Skeletal muscle satellite cell (primary cell): ENCODE results near the gene SLC6A17.

Source experiments
- H3K27me3 ChIP-seq: 2 replicates; pipeline ENCODE4 v1.7.0; 2013; ENCODE audit warnings: low read length; ENCODE audit not compliant: control insufficient read depth, insufficient read depth
- H3K36me3 ChIP-seq: 2 replicates; pipeline ENCODE4 v1.7.0; 2013; ENCODE audit warnings: mild to moderate bottlenecking, control low read depth, low read length; ENCODE audit not compliant: insufficient read depth
- H3K4me1 ChIP-seq: 2 replicates; pipeline ENCODE4 v1.7.0; 2013; ENCODE audit warnings: low read length; ENCODE audit not compliant: control insufficient read depth, insufficient read depth
- H3K4me2 ChIP-seq: 2 replicates; pipeline ENCODE4 v1.7.0; 2013; ENCODE audit warnings: mild to moderate bottlenecking, low read length
- H3K4me3 ChIP-seq: 2 replicates; pipeline ENCODE4 v1.7.0; 2013; ENCODE audit warnings: low read length
- H3K9ac ChIP-seq: 2 replicates; pipeline ENCODE4 v1.7.0; 2013; ENCODE audit warnings: mild to moderate bottlenecking, low read depth, low read length, moderate library complexity
- H3K9me3 ChIP-seq: replicated peaks from 2 replicates; pipeline ENCODE4 v1.7.0; 2013; ENCODE audit warnings: mild to moderate bottlenecking, control low read depth, low read length

The SLC6A17 gene

DNA sequence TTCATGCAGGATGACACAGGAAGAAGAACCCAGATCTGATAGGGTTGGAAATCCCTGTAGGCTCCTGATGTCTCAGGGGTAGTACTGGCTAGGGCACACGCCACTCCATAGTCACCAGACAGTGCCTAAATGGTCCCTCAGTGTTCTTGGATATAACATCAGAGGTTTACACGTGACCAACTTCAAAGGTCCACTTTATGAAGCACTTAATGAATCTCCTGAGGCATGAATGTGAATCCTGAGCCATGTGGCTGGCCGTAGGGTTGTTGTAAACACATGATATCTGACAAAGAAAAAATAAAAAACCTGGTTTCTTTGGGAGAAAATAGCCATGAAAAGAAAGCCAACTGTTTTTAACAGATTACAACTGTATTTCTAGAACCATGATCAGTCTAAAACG lies 27.5 kb downstream of the SLC6A17 start:
- peaks cover 23% of the 10 kb centered on the region for H3K27me3 ChIP-seq
- H3K4me2 ChIP-seq = no peak overlapping the region
- no peak overlapping the region for H3K4me3 ChIP-seq

DNA sequence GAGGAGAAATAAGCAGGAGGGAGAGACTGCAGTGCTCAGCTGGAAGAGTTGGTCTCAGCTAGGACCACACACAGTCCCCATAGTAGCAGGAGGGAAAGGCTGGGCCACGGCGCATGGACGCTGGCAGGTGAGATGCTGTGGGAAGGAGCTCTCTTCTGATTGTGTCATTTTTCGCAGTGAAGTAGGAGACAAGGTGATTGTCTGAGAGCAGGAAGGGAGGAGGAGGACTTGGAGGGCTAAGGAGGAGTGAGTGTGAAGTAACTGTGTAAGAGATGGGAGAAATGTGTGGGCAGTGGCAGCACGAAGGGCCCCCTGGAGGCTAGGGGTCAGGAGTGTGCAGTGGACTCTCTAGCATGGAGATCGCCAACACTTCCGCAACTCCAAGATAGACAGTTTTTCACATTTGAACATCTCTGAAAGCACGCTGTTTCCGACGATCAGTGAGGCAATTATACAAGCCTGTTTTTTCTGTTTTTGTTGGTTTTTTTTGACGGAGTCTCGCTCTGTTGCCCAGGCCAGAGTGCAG lies 33.4 kb downstream of the SLC6A17 start:
- Histone ChIP-seq H3K4me1 (peaks cover 18% of the 10 kb centered on the region), H3K4me2 (no peak overlapping the region), H3K36me3 (no peaks in the 10 kb centered on the region), H3K27me3 (peaks cover 32% of the 10 kb centered on the region), H3K9ac (no peak overlapping the region), H3K9me3 (no peaks in the 10 kb centered on the region), H3K4me3 (no peak overlapping the region)

More for the DNA sequence above, 27.5 kb downstream of the SLC6A17 start:
- Histone ChIP-seq H3K36me3 (no peaks in the 10 kb centered on the region), H3K4me1 (no peaks in the 10 kb centered on the region), H3K9ac (no peak overlapping the region), H3K9me3 (no peaks in the 10 kb centered on the region)

GRCh38 chr1:110184446-110184845 lies 34.2 kb downstream of the SLC6A17 start:
- Histone ChIP-seq H3K9ac (no peak overlapping the region), H3K4me1 (peaks cover 20% of the 10 kb centered on the region), H3K4me3 (no peak overlapping the region), H3K27me3 (peaks cover 32% of the 10 kb centered on the region), H3K36me3 (no peaks in the 10 kb centered on the region), H3K9me3 (no peaks in the 10 kb centered on the region), H3K4me2 (no peak overlapping the region)

DNA sequence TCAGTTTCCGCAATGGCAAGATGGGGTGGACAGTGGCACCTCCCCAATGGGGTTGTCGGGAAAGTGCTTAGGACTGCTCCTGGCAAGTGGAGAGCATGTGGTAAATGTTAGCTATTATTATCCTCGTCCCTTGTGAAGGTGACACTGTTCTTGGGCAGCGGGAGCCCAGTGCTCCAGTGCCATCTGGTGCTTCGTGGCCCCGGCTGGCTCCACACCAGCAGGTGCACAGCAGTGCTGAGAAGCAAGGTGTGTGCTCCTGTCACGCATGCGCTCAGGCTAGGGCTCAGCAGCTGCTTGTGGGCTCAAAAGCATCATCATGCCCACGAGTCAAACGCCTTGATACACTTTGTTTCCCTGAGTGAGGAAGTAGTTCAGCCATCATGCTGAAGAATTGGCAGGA lies 34.9 kb downstream of the SLC6A17 start:
- Histone ChIP-seq H3K36me3 (no peaks in the 10 kb centered on the region), H3K4me2 (no peak overlapping the region), H3K4me3 (no peak overlapping the region), H3K9ac (no peak overlapping the region), H3K9me3 (no peaks in the 10 kb centered on the region), H3K4me1 (peaks cover 20% of the 10 kb centered on the region), H3K27me3 (peaks cover 32% of the 10 kb centered on the region)

DNA sequence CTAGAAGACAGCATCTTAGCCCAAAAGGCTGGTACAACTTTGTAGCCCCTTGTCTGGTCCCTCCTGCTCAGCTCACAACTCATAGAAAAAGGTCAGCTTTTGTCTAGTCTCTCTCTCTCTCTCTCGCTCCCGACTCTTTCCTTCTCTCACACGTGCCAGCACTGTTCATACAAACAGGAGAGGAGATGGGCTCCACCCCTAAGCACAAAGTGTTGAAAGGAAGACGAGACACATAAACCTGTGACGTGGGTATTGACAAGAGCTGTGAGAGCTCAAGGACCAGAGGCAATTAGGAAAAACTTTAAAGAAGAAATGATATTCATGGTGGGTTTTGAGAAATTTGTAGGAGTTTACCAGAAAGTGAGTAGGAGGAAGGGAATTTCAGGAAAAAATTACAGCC lies 36.3 kb downstream of the SLC6A17 start:
- peaks cover 20% of the 10 kb centered on the region for H3K4me1 ChIP-seq
- no peak overlapping the region for H3K4me3 ChIP-seq
- H3K4me2 ChIP-seq = no peak overlapping the region
- H3K9ac ChIP-seq = no peak overlapping the region
- no peaks in the 10 kb centered on the region for H3K9me3 ChIP-seq
- H3K36me3 ChIP-seq = no peaks in the 10 kb centered on the region
- peaks cover 27% of the 10 kb centered on the region for H3K27me3 ChIP-seq

DNA sequence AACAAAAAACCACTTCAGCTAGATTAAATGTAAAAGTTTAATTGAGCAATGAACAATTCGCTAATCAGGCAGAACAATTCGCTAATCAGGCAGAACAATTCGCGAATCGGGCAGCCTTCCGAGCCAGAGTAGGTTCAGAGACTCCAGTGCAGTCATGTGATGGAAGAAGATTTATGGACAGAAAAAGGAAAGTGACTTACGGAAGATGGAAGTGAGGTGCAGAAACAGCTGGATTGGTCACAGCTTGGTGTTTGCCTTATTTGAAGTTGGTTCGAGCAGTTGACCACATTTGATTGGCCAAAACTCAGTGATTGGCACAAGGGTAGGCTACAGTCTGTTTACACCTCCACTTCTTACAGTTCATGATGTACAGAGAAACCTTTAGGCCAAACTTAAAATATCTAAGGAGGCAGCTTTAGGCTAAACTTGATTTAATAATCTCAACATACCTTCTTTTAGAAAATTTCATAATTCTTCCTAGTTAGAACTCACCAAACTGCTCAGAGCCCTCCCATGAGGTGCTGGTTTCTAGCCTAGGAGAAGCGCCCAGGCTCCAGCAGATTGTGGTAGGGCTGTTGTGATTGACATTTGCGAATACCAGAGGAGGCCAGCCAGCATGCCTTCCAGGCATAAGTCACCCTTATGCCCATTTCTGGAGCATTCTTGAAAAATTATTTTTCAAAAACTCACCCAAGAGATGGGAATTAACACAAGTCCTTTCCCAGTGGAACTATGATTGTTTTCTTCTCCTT lies 37.0 kb downstream of the SLC6A17 start:
- H3K4me1 ChIP-seq = peaks cover 20% of the 10 kb centered on the region
- no peaks in the 10 kb centered on the region for H3K9me3 ChIP-seq

DNA sequence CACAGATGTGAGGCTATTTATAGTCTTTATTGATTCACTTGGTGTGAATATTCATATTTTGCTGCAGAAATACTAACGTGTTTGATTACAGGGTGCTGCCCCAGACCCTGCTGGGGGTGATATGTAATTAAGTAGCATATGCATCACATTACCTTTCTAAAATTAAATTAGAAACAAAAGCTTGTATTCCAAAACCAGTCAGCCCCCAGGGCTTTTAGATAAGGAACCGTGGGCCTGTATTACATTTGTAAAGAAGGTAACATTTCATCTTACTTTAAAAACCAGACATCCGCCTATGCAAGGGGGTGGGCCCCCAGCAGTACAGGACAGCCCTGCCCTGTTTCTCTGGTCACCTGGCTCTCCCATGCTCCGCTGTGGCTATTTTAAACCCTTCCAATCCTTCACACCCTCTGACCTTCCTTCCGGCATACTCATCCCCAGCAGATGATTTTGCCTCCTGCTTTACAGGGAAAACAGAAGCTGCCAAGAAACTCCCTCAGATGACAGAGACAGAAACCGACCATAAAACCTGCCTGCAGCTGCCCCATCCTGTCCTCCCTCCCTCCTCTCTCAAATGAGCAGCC lies 37.8 kb downstream of the SLC6A17 start:
- Histone ChIP-seq H3K36me3 (no peaks in the 10 kb centered on the region), H3K4me3 (no peak overlapping the region), H3K4me2 (peak overlapping the region; percentile 43), H3K9ac (no peak overlapping the region), H3K27me3 (peaks cover 28% of the 10 kb centered on the region), H3K9me3 (no peaks in the 10 kb centered on the region), H3K4me1 (peaks cover 20% of the 10 kb centered on the region)

More for the DNA sequence above, 37.0 kb downstream of the SLC6A17 start:
- Histone ChIP-seq H3K4me2 (no peak overlapping the region), H3K36me3 (no peaks in the 10 kb centered on the region), H3K9ac (no peak overlapping the region), H3K4me3 (no peak overlapping the region), H3K27me3 (peaks cover 21% of the 10 kb centered on the region)

GRCh38 chr1:110189181-110189580 lies 38.9 kb downstream of the SLC6A17 start:
- Histone ChIP-seq H3K36me3 (no peaks in the 10 kb centered on the region), H3K27me3 (peaks cover 24% of the 10 kb centered on the region), H3K9me3 (no peaks in the 10 kb centered on the region), H3K4me3 (no peak overlapping the region), H3K9ac (no peak overlapping the region), H3K4me1 (peaks cover 20% of the 10 kb centered on the region), H3K4me2 (no peak overlapping the region)

DNA sequence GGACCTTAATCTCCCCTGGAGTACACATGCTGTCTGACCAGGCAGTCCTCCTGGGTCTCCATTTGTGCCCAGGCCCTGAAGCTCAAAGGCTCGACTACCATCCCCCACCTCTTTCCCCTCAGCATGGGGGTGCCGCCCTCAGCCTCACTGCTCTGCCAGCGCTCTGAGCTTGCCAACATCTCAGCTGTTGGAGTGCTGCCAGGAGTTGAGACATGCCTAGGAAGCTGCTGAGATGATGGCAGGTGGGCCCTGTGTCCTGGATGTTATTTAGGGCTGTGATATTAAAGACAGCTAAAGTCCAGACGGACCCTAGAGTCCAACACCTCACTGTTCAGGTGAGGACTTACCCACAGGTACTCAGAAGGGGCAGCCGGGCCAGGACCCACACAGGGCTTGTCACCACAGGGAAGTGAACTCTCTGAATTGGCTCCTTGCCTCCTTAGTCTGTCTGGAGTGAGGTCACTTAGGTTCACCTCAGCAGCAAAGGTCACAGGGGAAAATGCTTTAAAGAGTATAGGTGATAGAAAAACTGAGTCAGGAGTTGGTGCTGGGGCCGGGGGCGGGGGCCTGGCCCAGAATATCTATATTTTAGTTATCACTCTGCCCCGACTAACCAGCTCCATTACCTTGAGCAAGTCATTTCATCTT lies 40.1 kb downstream of the SLC6A17 start:
- H3K27me3 ChIP-seq = peaks cover 19% of the 10 kb centered on the region
- H3K4me1 ChIP-seq = peaks cover 20% of the 10 kb centered on the region
- H3K4me2 ChIP-seq = no peak overlapping the region
- H3K9me3 ChIP-seq = no peaks in the 10 kb centered on the region
- no peak overlapping the region for H3K9ac ChIP-seq
- H3K36me3 ChIP-seq = no peaks in the 10 kb centered on the region
- no peak overlapping the region for H3K4me3 ChIP-seq

DNA sequence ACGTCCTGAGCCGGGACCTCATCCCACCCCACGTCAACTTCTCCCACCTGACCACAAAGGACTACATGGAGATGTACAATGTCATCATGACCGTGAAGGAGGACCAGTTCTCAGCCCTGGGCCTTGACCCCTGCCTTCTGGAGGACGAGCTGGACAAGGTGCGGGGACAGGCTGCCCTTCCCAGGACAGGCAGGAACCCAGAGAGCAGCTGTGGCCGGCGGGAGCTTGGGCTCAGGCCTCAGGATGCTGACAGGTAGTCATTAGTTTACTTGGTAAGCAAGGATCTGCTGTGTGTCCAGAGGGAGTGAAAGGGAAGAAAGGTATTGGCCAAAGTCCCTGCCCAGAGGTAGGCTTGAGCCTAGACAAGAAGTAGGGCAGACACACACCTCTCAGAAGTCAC lies 42.2 kb downstream of the SLC6A17 start:
- H3K4me3 ChIP-seq = no peak overlapping the region
- no peaks in the 10 kb centered on the region for H3K9me3 ChIP-seq
- no peaks in the 10 kb centered on the region for H3K36me3 ChIP-seq
- H3K4me2 ChIP-seq = no peak overlapping the region
- H3K9ac ChIP-seq = no peak overlapping the region
- peaks cover 12% of the 10 kb centered on the region for H3K4me1 ChIP-seq
- peaks cover 7% of the 10 kb centered on the region for H3K27me3 ChIP-seq

DNA sequence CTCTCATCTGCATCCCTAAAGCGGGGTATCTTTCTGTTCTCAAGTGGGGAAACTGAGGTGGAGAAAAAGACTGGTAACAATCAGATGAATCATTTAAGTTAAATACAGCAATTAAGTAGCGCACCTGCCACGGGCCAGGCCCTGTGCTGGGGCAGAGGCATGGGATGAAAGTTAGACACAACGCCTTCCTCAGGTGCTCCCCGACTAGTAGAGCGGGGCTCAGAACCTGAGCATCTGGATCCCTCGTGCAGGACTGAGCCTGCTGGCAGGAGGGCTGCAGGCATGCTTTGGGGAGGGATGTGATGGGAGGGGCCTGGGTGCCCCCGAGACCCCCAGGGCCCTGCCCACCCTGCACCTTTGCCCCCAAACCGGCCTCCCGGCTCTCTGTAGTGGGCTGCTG lies 44.9 kb downstream of the SLC6A17 start:
- H3K9me3 ChIP-seq = no peaks in the 10 kb centered on the region
- no peak overlapping the region for H3K4me3 ChIP-seq
- no peaks in the 10 kb centered on the region for H3K36me3 ChIP-seq
- no peak overlapping the region for H3K9ac ChIP-seq
- peaks cover 7% of the 10 kb centered on the region for H3K27me3 ChIP-seq
- H3K4me2 ChIP-seq = no peak overlapping the region
- H3K4me1 ChIP-seq = no peaks in the 10 kb centered on the region
